HEK293T (cell line): ENCODE data around the gene KIF5C.

Experiments
- ARNT ChIP-seq: fragments of 450-650 bp; IDR thresholded peaks from 2 replicates; pipeline ENCODE4 v1.6.1; 2017; ENCODE audit warnings: mild to moderate bottlenecking
- BHLHE40 ChIP-seq: fragments of 450-650 bp; IDR thresholded peaks from 2 replicates; pipeline ENCODE4 v1.6.1; 2016; ENCODE audit warnings: mild to moderate bottlenecking, moderate library complexity, borderline replicate concordance
- CTBP1 ChIP-seq: fragments of 450-650 bp; IDR thresholded peaks from 2 replicates; pipeline ENCODE4 v1.6.1; 2016; ENCODE audit warnings: borderline replicate concordance
- ELF4 ChIP-seq: fragments of 450-650 bp; IDR thresholded peaks from 2 replicates; pipeline ENCODE4 v1.6.1; 2017; ENCODE audit warnings: antibody characterized with exemption
- FOXK2 ChIP-seq: fragments of 450-650 bp; IDR thresholded peaks from 2 replicates; pipeline ENCODE4 v1.6.1; 2016; ENCODE audit warnings: mild to moderate bottlenecking
- FOXM1 ChIP-seq: fragments of 450-650 bp; IDR thresholded peaks from 2 replicates; pipeline ENCODE4 v1.6.1; 2017; ENCODE audit warnings: mild to moderate bottlenecking, borderline replicate concordance
- NFRKB ChIP-seq: fragments of 450-650 bp; IDR thresholded peaks from 2 replicates; pipeline ENCODE4 v1.6.1; 2016; ENCODE audit warnings: mild to moderate bottlenecking, moderate library complexity
- SP1 ChIP-seq: fragments of 450-650 bp; IDR thresholded peaks from 2 replicates; pipeline ENCODE4 v1.6.1; 2017
- TARDBP ChIP-seq: fragments of 450-650 bp; IDR thresholded peaks from 2 replicates; pipeline ENCODE4 v1.6.1; 2016
- ZNF384 ChIP-seq: fragments of 450-650 bp; IDR thresholded peaks from 2 replicates; pipeline ENCODE4 v1.6.1; 2016

- TF ChIP-seq ELF4 (no peak), ARNT (no peak), SP1 (no peak), FOXK2 (no peak), TARDBP (no peak), CTBP1 (no peak), FOXM1 (no peak), BHLHE40 (no peak), ZNF384 (no peak), NFRKB (no peak)
Measured at GRCh38 chr2:148876595-148877402, 1.8 kb downstream of the KIF5C start.
